ENCODE measurements around the gene KLHDC8A. TPM values are rescaled to one million over a fixed set of nuclear protein-coding genes. Genes with fewer than 3 reads are reported as not detected.

The KLHDC8A gene
- polyA plus RNA-seq, 3 donors from 2014 or later = not detected

DNA sequence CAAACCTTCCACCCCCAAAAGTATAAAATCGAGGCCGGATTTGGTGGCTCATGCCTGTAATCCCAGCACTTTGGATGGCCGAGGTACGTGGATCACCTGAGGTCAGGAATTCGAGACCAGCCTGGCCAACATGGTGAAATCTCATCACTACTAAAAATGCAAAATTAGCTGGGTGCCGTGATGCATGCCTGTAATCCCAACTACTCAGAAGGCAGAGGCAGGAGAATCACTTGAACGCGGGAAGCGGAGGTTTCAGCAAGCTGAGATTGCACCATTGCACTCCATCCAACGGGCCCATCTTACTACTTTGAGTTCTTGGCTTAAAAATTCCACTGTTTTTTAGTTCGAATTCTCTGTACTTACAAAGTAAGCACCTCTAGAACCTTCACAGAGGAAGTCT lies 11.0 kb downstream of the KLHDC8A start:
- H3K4me3 Mint-ChIP-seq = no peak overlapping the region

DNA sequence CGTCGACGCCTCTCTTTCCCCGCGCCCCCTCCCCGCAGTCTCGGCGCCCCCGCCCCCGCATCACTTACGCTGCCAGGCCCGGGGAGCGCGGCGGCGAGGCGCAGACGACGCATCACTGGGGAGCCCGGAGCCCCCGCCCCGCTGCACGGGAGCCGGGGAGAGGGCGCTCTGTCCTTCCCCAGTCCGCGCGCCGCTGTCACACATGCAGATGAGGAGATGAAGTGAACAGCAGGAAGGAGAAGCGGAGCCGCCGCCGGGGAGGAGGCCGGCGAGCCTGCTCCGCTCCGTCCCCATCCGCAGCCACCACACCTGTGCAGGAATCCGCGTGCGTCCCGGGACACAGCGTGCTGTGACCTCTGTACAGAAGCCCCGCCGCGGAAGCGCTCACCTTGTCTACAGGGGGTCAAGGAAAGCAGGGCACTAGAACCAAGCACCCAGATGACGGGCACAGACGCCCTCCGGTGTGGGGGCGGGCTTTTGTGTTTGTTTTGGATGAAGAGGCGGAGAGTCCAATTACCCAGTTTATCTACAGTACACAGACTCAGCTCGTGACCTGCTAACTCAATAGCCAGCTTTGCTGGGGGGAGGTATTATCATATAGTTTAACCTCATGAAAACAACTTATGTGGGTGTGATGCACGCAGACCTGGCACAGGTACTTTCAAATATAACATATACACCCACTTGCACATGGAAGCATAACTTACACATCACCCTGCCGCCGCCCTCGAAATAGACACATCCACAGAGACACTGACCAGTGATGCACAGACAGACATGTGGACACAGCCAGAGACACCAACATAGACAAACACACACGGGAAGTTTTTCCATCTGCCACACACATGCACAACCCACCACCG lies 12.4 kb downstream of the KLHDC8A start:
- Mint-ChIP-seq H3K4me1 (peaks cover 5 to 8% of the 10 kb centered on the region in 2 donors), H3K27ac (no peak overlapping the region), H3K9me3 (no peaks in the 10 kb centered on the region), H3K4me3 (peak overlapping the region; percentile 19 to 64 (median 59)), H3K27me3 (ENCODE audit: low read depth in 3 of 3) (peaks cover 10 to 22% (median 17%) of the 10 kb centered on the region in 3 donors), H3K36me3 (peaks cover 0 to 7% (median 0%) of the 10 kb centered on the region in 3 donors)
- DNase-seq = no peak

More for the DNA sequence above, 11.0 kb downstream of the KLHDC8A start:
- H3K36me3 Mint-ChIP-seq = peaks cover 0 to 7% (median 0%) of the 10 kb centered on the region in 3 donors
- no peak overlapping the region for H3K27ac Mint-ChIP-seq
- no peak for DNase-seq
- H3K27me3 Mint-ChIP-seq (ENCODE audit: low read depth in 3 of 3) = peaks cover 9 to 22% (median 17%) of the 10 kb centered on the region in 3 donors
- no peaks in the 10 kb centered on the region for H3K9me3 Mint-ChIP-seq
- peaks cover 5 to 8% of the 10 kb centered on the region in 2 donors for H3K4me1 Mint-ChIP-seq

DNA sequence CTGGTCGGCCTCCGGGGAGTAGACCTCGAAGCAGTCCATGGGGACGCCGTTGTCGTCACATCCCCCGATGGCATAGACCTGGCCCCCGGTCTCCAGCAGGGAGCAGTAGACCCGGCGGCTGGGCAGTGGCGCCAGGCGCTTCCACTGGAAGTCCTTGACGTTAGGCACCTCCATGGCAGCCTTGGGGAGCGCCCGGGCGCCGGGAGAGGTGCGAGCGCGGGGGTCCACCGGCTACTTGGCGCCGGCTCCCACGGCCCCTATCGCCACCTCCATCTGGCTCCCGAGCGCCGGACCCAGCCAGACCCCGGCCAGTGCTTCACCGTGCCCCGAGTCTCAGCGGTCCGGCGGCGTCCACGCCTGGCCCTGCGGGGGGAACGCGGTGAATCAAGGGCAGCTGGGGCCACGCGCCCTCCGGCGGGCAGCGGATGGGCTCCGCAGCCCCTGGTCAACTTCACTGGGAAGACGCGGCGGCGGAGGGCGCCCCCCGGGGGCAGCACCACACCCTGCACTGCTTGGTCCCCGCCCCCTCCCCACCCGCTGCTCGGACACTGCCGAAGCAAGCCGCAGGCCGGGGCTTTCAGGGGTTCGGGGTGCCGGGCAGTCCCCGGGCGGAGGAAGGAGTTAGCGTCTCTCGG lies 13.2 kb downstream of the KLHDC8A start:
- Mint-ChIP-seq H3K9me3 (no peaks in the 10 kb centered on the region), H3K4me3 (peak overlapping the region in 1 of 5 donors; percentile 59), H3K27me3 (ENCODE audit: low read depth in 3 of 3) (peaks cover 10 to 21% (median 18%) of the 10 kb centered on the region in 3 donors), H3K27ac (no peak overlapping the region), H3K36me3 (peaks cover 0 to 7% (median 0%) of the 10 kb centered on the region in 3 donors), H3K4me1 (peaks cover 5 to 8% of the 10 kb centered on the region in 2 donors)
- no peak for DNase-seq

DNA sequence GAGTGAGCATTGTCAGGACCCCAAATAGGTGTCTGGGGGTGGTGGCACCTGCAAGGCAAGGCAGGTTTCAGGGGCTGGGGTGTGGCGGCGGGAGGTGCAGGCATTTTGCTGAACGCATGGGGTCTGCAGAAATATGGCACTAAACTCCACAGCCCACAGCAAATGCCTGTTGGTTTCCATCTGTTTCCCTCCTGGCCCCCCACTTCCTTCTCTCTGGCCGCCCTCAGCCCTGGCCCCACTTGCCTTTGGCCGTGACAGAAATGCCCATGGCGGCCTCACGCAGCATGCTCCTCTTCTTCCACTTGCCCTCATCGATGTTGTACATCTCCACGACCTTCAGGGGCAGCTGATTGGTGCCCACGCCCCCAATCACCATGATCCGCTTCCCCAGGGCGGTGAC lies 13.7 kb downstream of the KLHDC8A start:
- no peak overlapping the region for H3K27ac Mint-ChIP-seq
- H3K27me3 Mint-ChIP-seq (ENCODE audit: low read depth in 3 of 3) = peaks cover 10 to 21% (median 18%) of the 10 kb centered on the region in 3 donors
- H3K36me3 Mint-ChIP-seq = peaks cover 0 to 7% (median 0%) of the 10 kb centered on the region in 3 donors
- H3K4me1 Mint-ChIP-seq = peaks cover 5 to 8% of the 10 kb centered on the region in 2 donors
- H3K9me3 Mint-ChIP-seq = no peaks in the 10 kb centered on the region
- DNase-seq = no peak
- peak overlapping the region in 2 of 5 donors; percentile 0 to 49 for H3K4me3 Mint-ChIP-seq

DNA sequence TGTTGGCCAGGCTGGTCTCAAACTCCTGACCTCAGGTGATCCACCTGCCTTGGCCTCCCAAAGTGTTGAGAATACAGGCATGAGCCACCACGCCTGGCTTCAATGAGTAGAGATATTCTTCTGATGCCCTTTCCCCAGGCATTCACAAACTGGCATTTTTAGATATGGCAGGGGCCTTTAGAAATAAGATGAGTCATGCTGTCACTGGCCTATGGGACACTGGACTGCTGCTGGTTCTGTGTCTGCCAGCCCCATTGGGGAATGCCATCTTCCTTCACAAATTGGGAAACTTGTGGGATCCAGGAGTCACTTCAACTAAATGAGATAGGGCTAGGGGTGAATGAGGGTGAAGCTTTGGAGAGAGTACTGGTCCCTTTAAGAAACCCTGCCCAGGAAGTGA lies 16.0 kb downstream of the KLHDC8A start:
- H3K9me3 Mint-ChIP-seq = no peaks in the 10 kb centered on the region
- peaks cover 0 to 3% (median 0%) of the 10 kb centered on the region in 3 donors for H3K36me3 Mint-ChIP-seq
- peak overlapping the region in 1 of 5 donors; percentile 20 for H3K4me3 Mint-ChIP-seq
- DNase-seq = no peak
- no peak overlapping the region for H3K27ac Mint-ChIP-seq
- peaks cover 4 to 16% (median 15%) of the 10 kb centered on the region in 3 donors for H3K27me3 Mint-ChIP-seq (ENCODE audit: low read depth in 3 of 3)
- peaks cover 5 to 8% of the 10 kb centered on the region in 2 donors for H3K4me1 Mint-ChIP-seq

DNA sequence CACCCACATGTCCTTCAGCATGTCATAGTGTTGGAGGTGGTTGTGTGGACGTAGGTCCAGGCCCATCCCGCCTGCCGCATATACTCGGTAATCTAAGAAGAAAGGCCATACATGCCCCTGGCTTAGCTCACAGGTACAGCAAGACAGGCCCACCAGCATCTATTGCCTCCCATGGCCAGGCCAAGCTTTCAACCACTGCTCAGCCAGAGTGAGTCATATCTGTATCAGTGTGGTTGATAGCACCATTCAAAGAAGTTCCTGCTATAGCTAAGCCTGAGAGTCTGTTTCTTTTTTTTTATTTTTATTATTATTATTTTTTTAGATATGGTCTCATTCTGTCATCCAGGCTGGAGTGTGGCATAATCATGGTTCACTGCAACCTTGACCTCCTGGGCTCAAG lies 17.0 kb downstream of the KLHDC8A start:
- no peak for DNase-seq
- peaks cover 3 to 15% (median 9%) of the 10 kb centered on the region in 3 donors for H3K27me3 Mint-ChIP-seq (ENCODE audit: low read depth in 3 of 3)

DNA sequence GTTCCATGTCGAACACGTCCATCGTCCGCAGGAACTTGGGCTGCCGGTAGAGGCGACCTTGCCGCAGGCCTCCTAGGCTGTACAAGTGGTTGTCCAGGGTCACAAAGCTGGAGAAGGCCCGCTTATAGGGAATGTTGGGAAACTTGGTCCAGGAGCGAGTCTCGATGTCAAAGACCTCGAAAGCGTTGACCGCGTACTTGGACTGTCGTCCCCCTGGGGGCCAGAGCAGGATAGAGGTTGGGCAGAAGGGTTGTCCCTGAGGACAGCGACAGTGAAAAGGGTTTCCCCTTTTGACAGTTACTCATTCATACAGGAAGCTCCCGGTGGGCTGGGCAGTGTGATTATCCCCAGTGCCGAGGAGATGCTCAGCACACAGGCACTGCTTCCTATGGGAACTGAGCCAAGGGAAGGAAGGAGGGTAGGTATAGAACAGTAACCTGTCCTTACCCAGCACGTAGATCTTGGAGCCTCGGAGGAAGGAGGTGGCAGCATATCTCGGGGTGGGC lies 17.5 kb downstream of the KLHDC8A start:
- H3K36me3 Mint-ChIP-seq = peaks cover 0 to 3% (median 0%) of the 10 kb centered on the region in 3 donors
- peaks cover 2 to 12% (median 5%) of the 10 kb centered on the region in 3 donors for H3K27me3 Mint-ChIP-seq (ENCODE audit: low read depth in 3 of 3)
- no peak for DNase-seq
- no peaks in the 10 kb centered on the region for H3K9me3 Mint-ChIP-seq
- H3K4me3 Mint-ChIP-seq = no peak overlapping the region
- H3K4me1 Mint-ChIP-seq = peaks cover 5% of the 10 kb centered on the region in 2 donors
- no peak overlapping the region for H3K27ac Mint-ChIP-seq

More for the DNA sequence above, 17.0 kb downstream of the KLHDC8A start:
- Mint-ChIP-seq H3K4me3 (no peak overlapping the region), H3K27ac (no peak overlapping the region), H3K36me3 (peaks cover 0 to 3% (median 0%) of the 10 kb centered on the region in 3 donors), H3K4me1 (peaks cover 5 to 8% of the 10 kb centered on the region in 2 donors), H3K9me3 (no peaks in the 10 kb centered on the region)

DNA sequence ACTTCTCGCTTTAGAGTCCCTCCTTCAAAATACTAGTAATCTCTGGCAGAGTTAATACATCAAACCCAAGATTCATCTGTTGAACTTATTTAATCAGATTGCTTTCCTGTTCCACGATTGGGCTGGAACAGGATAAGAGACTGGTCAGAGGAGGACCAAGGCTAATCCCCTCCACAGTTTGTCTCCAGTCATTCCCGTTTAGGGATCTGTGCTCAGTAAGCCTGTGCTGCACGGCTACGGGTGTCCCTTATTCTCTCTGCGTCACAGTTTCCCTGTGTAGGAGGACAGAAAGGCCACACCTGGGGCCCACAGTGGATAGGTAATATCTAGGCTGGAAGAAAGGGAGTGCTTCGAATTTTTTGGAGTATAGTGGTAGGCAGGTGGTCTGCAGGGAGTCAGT lies 18.7 kb downstream of the KLHDC8A start:
- Mint-ChIP-seq H3K4me3 (no peak overlapping the region), H3K9me3 (no peaks in the 10 kb centered on the region), H3K36me3 (peaks cover 0 to 3% (median 0%) of the 10 kb centered on the region in 3 donors), H3K4me1 (peaks cover 4 to 5% of the 10 kb centered on the region in 2 donors), H3K27ac (no peak overlapping the region), H3K27me3 (ENCODE audit: low read depth in 3 of 3) (peaks cover 2 to 7% (median 5%) of the 10 kb centered on the region in 3 donors)
- DNase-seq = no peak

DNA sequence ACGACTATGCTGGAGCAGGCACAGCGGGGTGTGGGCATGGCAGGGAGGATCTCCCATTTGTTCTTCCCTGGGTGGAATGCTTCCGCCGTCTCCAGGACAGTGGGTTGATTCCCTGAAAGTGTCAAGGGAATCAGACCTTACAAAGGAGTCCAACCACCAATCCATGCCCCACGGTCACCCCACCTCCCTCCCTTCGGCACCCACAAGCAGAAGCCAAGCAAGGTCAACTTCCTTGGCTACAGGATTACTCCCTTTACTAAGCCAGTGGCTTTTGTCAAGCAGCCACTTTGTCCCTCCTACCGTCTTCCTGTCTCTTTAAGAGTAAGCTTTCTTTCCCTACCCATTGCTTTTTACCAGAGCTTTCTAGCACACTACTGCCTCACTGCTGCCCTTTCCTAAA lies 19.2 kb downstream of the KLHDC8A start:
- H3K4me1 Mint-ChIP-seq = peaks cover 1% of the 10 kb centered on the region in 2 donors

DNA sequence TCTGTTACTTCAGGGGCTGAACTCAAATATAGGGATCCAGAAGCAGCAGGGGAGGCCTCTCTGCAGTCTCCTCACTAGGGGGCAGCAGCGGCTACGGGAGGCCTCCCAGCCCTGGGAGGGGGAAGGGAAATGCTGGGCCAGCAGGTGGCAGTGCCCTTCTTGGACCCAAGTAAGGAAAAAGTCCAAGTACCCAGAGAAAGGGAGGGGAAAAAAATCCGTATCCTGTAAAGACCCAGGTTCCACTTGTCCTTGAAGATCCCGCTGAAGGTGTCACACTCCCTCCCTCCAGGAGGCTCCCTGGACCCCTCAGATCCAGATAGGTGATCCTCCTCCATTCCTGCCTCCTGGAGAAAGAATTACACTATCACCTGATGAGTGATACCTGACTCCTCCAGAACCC lies 21.0 kb downstream of the KLHDC8A start:
- Mint-ChIP-seq H3K9me3 (no peaks in the 10 kb centered on the region), H3K27ac (no peak overlapping the region), H3K27me3 (ENCODE audit: low read depth in 3 of 3) (peaks cover under 1 to 7% (median 2%) of the 10 kb centered on the region in 3 donors), H3K36me3 (no peaks in the 10 kb centered on the region), H3K4me3 (no peak overlapping the region), H3K4me1 (no peaks in the 10 kb centered on the region)
- DNase-seq = peak; percentile 58 to 68 (median 66)

More for the DNA sequence above, 19.2 kb downstream of the KLHDC8A start:
- Mint-ChIP-seq H3K27me3 (ENCODE audit: low read depth in 3 of 3) (peaks cover 2 to 7% (median 5%) of the 10 kb centered on the region in 3 donors), H3K9me3 (no peaks in the 10 kb centered on the region), H3K4me3 (no peak overlapping the region), H3K27ac (no peak overlapping the region), H3K36me3 (peaks cover 0 to 3% (median 0%) of the 10 kb centered on the region in 3 donors)
- no peak for DNase-seq

DNA sequence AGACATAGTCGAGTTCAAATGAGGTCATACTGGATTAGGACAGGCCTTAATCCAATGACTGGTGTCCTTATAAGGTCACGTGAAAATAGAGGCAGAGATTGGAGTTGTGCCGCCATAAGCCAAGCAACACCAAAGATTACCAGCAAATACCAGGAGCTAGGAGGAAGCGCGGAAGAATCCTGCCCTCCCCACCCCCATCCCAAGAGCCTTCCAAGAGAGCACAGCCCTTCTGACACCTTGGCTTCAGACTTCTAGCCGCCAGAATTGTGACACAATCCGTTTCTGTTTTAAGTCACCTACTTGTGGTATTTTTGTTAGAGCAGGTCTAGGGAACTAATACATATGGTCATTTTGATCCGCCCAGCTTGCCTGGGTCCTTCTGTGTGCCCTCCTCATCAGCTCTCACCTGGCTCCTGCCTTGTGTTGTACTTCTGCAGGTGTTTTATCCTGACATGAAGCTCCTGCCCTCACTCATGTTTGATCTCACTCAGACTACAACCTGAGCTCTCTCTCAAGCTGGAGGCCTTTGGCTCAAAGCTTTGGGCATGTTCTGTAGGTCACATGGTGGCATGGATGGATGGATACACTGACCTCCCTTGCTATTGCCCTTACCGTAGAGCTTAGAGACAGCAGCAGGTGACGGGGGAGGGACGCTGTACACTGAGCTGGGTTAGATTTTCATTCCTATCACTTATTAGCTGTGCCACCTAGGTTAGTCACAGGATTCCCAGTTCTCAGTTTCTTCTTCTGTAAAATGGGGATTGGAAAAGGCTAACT lies 24.5 kb downstream of the KLHDC8A start:
- Mint-ChIP-seq H3K36me3 (no peaks in the 10 kb centered on the region), H3K4me1 (no peaks in the 10 kb centered on the region), H3K27ac (no peak overlapping the region), H3K9me3 (no peaks in the 10 kb centered on the region), H3K27me3 (ENCODE audit: low read depth in 3 of 3) (peaks cover 0 to 4% (median 2%) of the 10 kb centered on the region in 3 donors), H3K4me3 (no peak overlapping the region)
- no peak for DNase-seq

DNA sequence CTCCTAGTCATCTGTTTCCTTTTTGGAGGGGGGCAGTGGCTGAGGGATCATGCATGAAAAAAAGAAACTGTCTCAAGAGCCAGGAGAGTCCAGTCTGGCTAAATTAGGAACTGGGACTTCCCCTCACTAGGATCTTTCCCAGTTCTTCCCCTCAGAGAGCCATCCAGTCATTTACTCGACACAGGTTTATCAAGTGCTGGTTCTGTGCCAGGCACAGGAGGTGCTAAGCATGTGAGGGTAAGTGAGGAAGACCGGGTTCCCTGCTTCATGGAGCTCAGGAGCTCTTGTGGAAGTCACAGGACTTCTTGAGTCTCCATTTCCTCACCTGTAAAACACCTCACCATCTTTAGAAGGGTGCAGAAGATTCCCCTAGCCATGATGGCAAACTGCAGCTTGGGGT lies 26.6 kb downstream of the KLHDC8A start:
- Mint-ChIP-seq H3K9me3 (no peaks in the 10 kb centered on the region), H3K4me3 (no peak overlapping the region), H3K4me1 (peaks cover 5 to 6% of the 10 kb centered on the region in 2 donors), H3K27ac (no peak overlapping the region), H3K36me3 (no peaks in the 10 kb centered on the region), H3K27me3 (ENCODE audit: low read depth in 3 of 3) (peaks cover 0 to 5% (median 4%) of the 10 kb centered on the region in 3 donors)
- DNase-seq = no peak

DNA sequence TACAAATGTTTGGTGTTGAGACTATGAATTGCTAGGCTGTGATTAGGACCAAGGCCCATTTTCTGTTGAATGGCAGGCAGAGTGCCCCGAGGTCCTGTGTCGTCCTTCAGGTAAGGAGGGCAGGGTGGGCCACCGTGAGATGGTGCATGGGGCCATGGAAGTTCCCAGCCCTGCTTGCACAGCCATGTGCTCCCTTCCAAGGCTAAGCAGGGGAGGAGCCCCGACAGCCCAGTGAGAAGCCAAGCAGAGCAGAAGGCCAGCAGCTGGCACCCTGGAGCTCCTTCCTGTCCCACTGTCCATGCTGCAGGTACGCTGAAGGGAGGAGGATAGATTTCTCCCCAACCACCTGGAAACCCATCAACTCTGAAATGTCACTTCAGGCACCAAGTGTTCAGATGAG lies 27.0 kb downstream of the KLHDC8A start:
- Mint-ChIP-seq H3K27ac (no peak overlapping the region), H3K4me3 (no peak overlapping the region), H3K4me1 (peaks cover 9 to 10% of the 10 kb centered on the region in 2 donors), H3K9me3 (no peaks in the 10 kb centered on the region), H3K27me3 (ENCODE audit: low read depth in 3 of 3) (peaks cover 0 to 5% (median 3%) of the 10 kb centered on the region in 3 donors), H3K36me3 (no peaks in the 10 kb centered on the region)
- no peak for DNase-seq
